ENCODE data around the gene ZNF689. TPM values are rescaled to one million over a fixed set of nuclear protein-coding genes. Genes with fewer than 3 reads are reported as not detected.
A peak's percentile ranks its signal among the peaks of the same experiment; 100 is the strongest.

ZNF689 gene
- total and polyA plus RNA-seq, 2 of the 13 experiments (the other 11 are each of a cell fraction or from before 2014, with no cell fraction given), result 9.7 to 19.5 TPM

GRCh38 chr16:30559690-30560089, 50.5 kb downstream of the ZNF689 start:
- WGBS (ENCODE audit: low lambda C conversion rate), result 93% methylated on average over 6 of the region's 6 CpGs
- intact Hi-C loops (cut with micrococcal nuclease; ENCODE audit: unreplicated experiment) (loop anchor here (2.0 to 5.0 kb wide), 3 partner anchors 25 to 38 kb away; partner anchors contain the start of genes ZNF747 and ZNF768), in situ Hi-C loops (cut with HindIII; ENCODE audit: extremely low pct_ligation_motif_present, low pct_unique_long_range_greater_than_20kb) (no loop called here)
- no peaks in the 10 kb centered on the region for H4K20me1 ChIP-seq (ENCODE audit: insufficient read depth, low read length)
- ATAC-seq, result no peak
- FAIRE-seq, result no peak
- ChIA-PET CTCF (ENCODE audit: low intra/inter-chr PET ratio, low total read pairs) (no interaction called here), POLR2A (interaction anchor here (2.4 to 4.0 kb wide), 3 partner anchors 12 to 92 kb away, joined by 7 to 187 read pairs (median 73); partner anchors contain the start of genes PRR14, ZNF688 and ZNF747)
- H3K27me3 ChIP-seq (ENCODE audit: control insufficient read depth in 1 of 2, insufficient read depth in 2 of 2, low read length in 2 of 2), result no peaks in the 10 kb centered on the region
- TF ChIP-seq SRF (IDR thresholded peaks at IDR 0.05; ENCODE audit: low read depth, low read length) (no peak), PPARG (CRISPR knock-in tag; conservative IDR thresholded peaks at IDR 0.05) (peak; percentile 55; the same call in 1 of the 2 replicates)
- no peak overlapping the region for H3K27ac ChIP-seq (ENCODE audit: extremely low read length, insufficient read depth, low read length)
- no peak overlapping the region for H3K4me2 ChIP-seq (ENCODE audit: low read depth, low read length)
- H3K36me3 ChIP-seq (replicated peaks in 1 of 2; ENCODE audit: control insufficient read depth in 1 of 2, insufficient read depth in 2 of 2, low read length in 2 of 2), result peaks cover 0 to 16% of the 10 kb centered on the region in 2 experiments; a peak in 3 of 5 replicates
- H2AFZ ChIP-seq (ENCODE audit: low read length), result no peak overlapping the region
- H3K9ac ChIP-seq (ENCODE audit: insufficient read depth, low read depth, low read length), result no peak overlapping the region
- no peak for DNase-seq (ENCODE audit: low spot score)
- peaks cover 19% of the 10 kb centered on the region for H3K79me2 ChIP-seq (ENCODE audit: insufficient read depth, low read length)
- peaks cover 27% of the 10 kb centered on the region for H3K4me1 ChIP-seq (ENCODE audit: insufficient read depth, low read length)
- no peak overlapping the region for H3K4me3 ChIP-seq (replicated peaks in 1 of 3; ENCODE audit: insufficient read depth in 1 of 3, low read depth in 2 of 3, low read length in 3 of 3)
- no TSS peak for BruUV-seq (replicated peaks)
- H3K9me3 ChIP-seq (ENCODE audit: low read length), result no peaks in the 10 kb centered on the region

GRCh38 chr16:30558789-30559377, 51.3 kb downstream of the ZNF689 start:
- Histone ChIP-seq H3K79me2 (ENCODE audit: insufficient read depth, low read length) (peaks cover 21% of the 10 kb centered on the region), H3K4me3 (replicated peaks in 1 of 3; ENCODE audit: insufficient read depth in 1 of 3, low read depth in 2 of 3, low read length in 3 of 3) (peak overlapping the region; percentile 24 to 59 (median 37); a peak in 5 of 6 replicates), H3K27me3 (ENCODE audit: control insufficient read depth in 1 of 2, insufficient read depth in 2 of 2, low read length in 2 of 2) (no peaks in the 10 kb centered on the region), H3K9me3 (ENCODE audit: low read length) (no peaks in the 10 kb centered on the region), H3K27ac (ENCODE audit: extremely low read length, insufficient read depth, low read length) (peak overlapping the region; percentile 95), H2AFZ (ENCODE audit: low read length) (peak overlapping the region; percentile 78), H3K9ac (ENCODE audit: insufficient read depth, low read depth, low read length) (peak overlapping the region; percentile 68), H3K4me1 (ENCODE audit: insufficient read depth, low read length) (peaks cover 33% of the 10 kb centered on the region), H3K36me3 (replicated peaks in 1 of 2; ENCODE audit: control insufficient read depth in 1 of 2, insufficient read depth in 2 of 2, low read length in 2 of 2) (peaks cover 0 to 23% of the 10 kb centered on the region in 2 experiments; a peak in 4 of 5 replicates), H3K4me2 (ENCODE audit: low read depth, low read length) (peak overlapping the region; percentile 84), H4K20me1 (ENCODE audit: insufficient read depth, low read length) (no peaks in the 10 kb centered on the region)
- ChIA-PET CTCF (ENCODE audit: low intra/inter-chr PET ratio, low total read pairs) (interaction anchor here (1.1 kb wide), 2 partner anchors 24 to 39 kb away, joined by 3 to 4 read pairs; partner anchors contain the start of gene ZNF747), POLR2A (interaction anchor here (0.5 to 4.0 kb wide), 42 partner anchors 9 to 559 kb away, joined by 3 to 187 read pairs (median 5); partner anchors contain the start of genes ALDOA, DCTPP1, KAT8 and PRR14)
- intact Hi-C loops (cut with micrococcal nuclease; ENCODE audit: unreplicated experiment) (loop anchor here (1.0 to 5.0 kb wide), 4 partner anchors 12 to 38 kb away; partner anchors contain the start of genes ZNF688, ZNF747 and ZNF768), in situ Hi-C loops (cut with HindIII; ENCODE audit: extremely low pct_ligation_motif_present, low pct_unique_long_range_greater_than_20kb) (no loop called here)
- DNase-seq (ENCODE audit: low spot score), result no peak
- WGBS (ENCODE audit: low lambda C conversion rate), result 67% methylated on average over 21 of the region's 21 CpGs
- no peak for FAIRE-seq
- TSS peak; percentile 87 for BruUV-seq (replicated peaks)
- ATAC-seq, result no peak
- TF ChIP-seq ZNF670 (CRISPR knock-in tag; IDR thresholded peaks at IDR 0.05; ENCODE audit: borderline replicate concordance) (no peak), GZF1 (CRISPR knock-in tag; IDR thresholded peaks at IDR 0.05) (peak; percentile 17; the same call in 1 of the 2 replicates), UBTF (CRISPR knock-in tag; IDR thresholded peaks at IDR 0.05) (no peak), TGIF2 (CRISPR knock-in tag; IDR thresholded peaks at IDR 0.05) (no peak), PAX8 (CRISPR knock-in tag; IDR thresholded peaks at IDR 0.05; ENCODE audit: borderline replicate concordance) (no peak), TP53 (CRISPR knock-in tag; conservative IDR thresholded peaks at IDR 0.05) (no peak), HDAC6 (IDR thresholded peaks at IDR 0.05; ENCODE audit: low read depth, low read length) (no peak), NFE2 (CRISPR knock-in tag; IDR thresholded peaks at IDR 0.05) (no peak), KAT8 (CRISPR knock-in tag; IDR thresholded peaks at IDR 0.05) (no peak), STAT5B (CRISPR knock-in tag; IDR thresholded peaks at IDR 0.05) (no peak), POGK (CRISPR knock-in tag; conservative IDR thresholded peaks at IDR 0.05) (0 out of 2 replicates have a peak, but pooled peaks have one; percentile 4), SCMH1 (CRISPR knock-in tag; IDR thresholded peaks at IDR 0.05; ENCODE audit: borderline replicate concordance) (no peak)

All from HepG2 (cell line).